Trophoblast cell (in vitro differentiated cells and primary cell): ENCODE data around the gene DHFR.

Experiments
- DNase-seq, 2 donors: peaks; one replicate each; pipeline ENCODE4 v3.0.0-alpha.2; 2016
- H2AFZ ChIP-seq: 2 replicates; pipeline ENCODE4 v1.6.1; 2013; ENCODE audit warnings: low read length, moderate library complexity, mild to moderate bottlenecking; ENCODE audit not compliant: insufficient read depth, poor library complexity
- H2AK5ac ChIP-seq: 2 replicates; pipeline ENCODE4 v1.6.1; 2013; ENCODE audit warnings: mild to moderate bottlenecking, low read length
- H2BK120ac ChIP-seq: 2 replicates; pipeline ENCODE4 v1.6.1; 2013; ENCODE audit warnings: low read length, mild to moderate bottlenecking, moderate library complexity; ENCODE audit not compliant: insufficient read depth, poor library complexity
- H2BK12ac ChIP-seq: 2 replicates; pipeline ENCODE4 v1.6.1; 2013; ENCODE audit warnings: mild to moderate bottlenecking, low read length, moderate library complexity
- H2BK5ac ChIP-seq: 2 replicates; pipeline ENCODE4 v1.6.1; 2013; ENCODE audit warnings: low read length, low read depth, moderate library complexity, mild to moderate bottlenecking; ENCODE audit not compliant: poor library complexity
- H3K14ac ChIP-seq: 2 replicates; pipeline ENCODE4 v1.6.1; 2013; ENCODE audit warnings: mild to moderate bottlenecking, low read length
- H3K18ac ChIP-seq: 2 replicates; pipeline ENCODE4 v1.6.1; 2013; ENCODE audit warnings: mild to moderate bottlenecking, low read length
- H3K23ac ChIP-seq: 2 replicates; pipeline ENCODE4 v1.6.1; 2013; ENCODE audit warnings: low read length
- H3K27ac ChIP-seq: 2 replicates; pipeline ENCODE4 v1.5.1; 2013; ENCODE audit warnings: low read depth, mild to moderate bottlenecking, inconsistent platforms, low read length, moderate library complexity
- H3K27me3 ChIP-seq: 2 replicates; pipeline ENCODE4 v1.6.1; 2013; ENCODE audit warnings: inconsistent platforms, mild to moderate bottlenecking, low read length, moderate library complexity; ENCODE audit not compliant: insufficient read depth
- H3K36me3 ChIP-seq, 2 experiments: 1 replicate in 1 of 2; 2 replicates in 1 of 2; pipeline ENCODE4 v1.6.1; 2013; ENCODE audit warnings: low read length in 2 of 2, mild to moderate bottlenecking in 2 of 2, moderate library complexity in 1 of 2; ENCODE audit not compliant: insufficient read depth in 2 of 2, control insufficient read depth in 1 of 2
- H3K4ac ChIP-seq: 2 replicates; pipeline ENCODE4 v1.6.1; 2013; ENCODE audit warnings: low read depth, mild to moderate bottlenecking, low read length, moderate library complexity
- H3K4me1 ChIP-seq, 2 experiments: 1 replicate in 1 of 2; 2 replicates in 1 of 2; pipeline ENCODE4 v1.6.1; 2013; ENCODE audit warnings: low read length in 2 of 2, mild to moderate bottlenecking in 2 of 2, moderate library complexity in 1 of 2; ENCODE audit not compliant: insufficient read depth in 2 of 2, control insufficient read depth in 1 of 2
- H3K4me2 ChIP-seq: 2 replicates; pipeline ENCODE4 v1.6.1; 2013; ENCODE audit warnings: inconsistent platforms, mild to moderate bottlenecking, low read length, moderate library complexity
- H3K4me3 ChIP-seq: 2 replicates; pipeline ENCODE4 v1.5.1; 2013; ENCODE audit warnings: mild to moderate bottlenecking, low read depth, low read length, inconsistent platforms
- H3K79me1 ChIP-seq: one replicate; pipeline ENCODE4 v1.6.1; 2013; ENCODE audit warnings: low read length
- H3K79me2 ChIP-seq: 2 replicates; pipeline ENCODE4 v1.6.1; 2013; ENCODE audit warnings: low read length, mild to moderate bottlenecking; ENCODE audit not compliant: control insufficient read depth, insufficient read depth, poor library complexity
- H3K9ac ChIP-seq: 2 replicates; pipeline ENCODE4 v1.6.1; 2013; ENCODE audit warnings: mild to moderate bottlenecking, low read length
- H3K9me3 ChIP-seq: 2 replicates; pipeline ENCODE4 v1.6.1; 2013; ENCODE audit warnings: low read depth, mild to moderate bottlenecking, control low read depth, inconsistent platforms, low read length; ENCODE audit not compliant: insufficient read depth
- H4K12ac ChIP-seq: 2 replicates; pipeline ENCODE4 v1.6.1; 2013; ENCODE audit warnings: low read depth, mild to moderate bottlenecking, low read length, moderate library complexity
- H4K8ac ChIP-seq: 2 replicates; pipeline ENCODE4 v1.6.1; 2013; ENCODE audit warnings: low read depth, mild to moderate bottlenecking, low read length, moderate library complexity
- H4K91ac ChIP-seq: one replicate; pipeline ENCODE4 v1.6.1; 2013; ENCODE audit warnings: low read depth, mild to moderate bottlenecking, low read length, moderate library complexity
- WGBS: extraction: QIAGEN DNeasy Blood & Tissue Kit; methylation state at CpG from one replicate; pipeline ENCODE4 v1.1.7; 2013; ENCODE audit warnings: missing lambda C conversion rate; ENCODE audit not compliant: insufficient read length, insufficient coverage; ENCODE audit errors: extremely low coverage; 5-methylcytosine and 5-hydroxymethylcytosine counted together

DHFR gene

DNA sequence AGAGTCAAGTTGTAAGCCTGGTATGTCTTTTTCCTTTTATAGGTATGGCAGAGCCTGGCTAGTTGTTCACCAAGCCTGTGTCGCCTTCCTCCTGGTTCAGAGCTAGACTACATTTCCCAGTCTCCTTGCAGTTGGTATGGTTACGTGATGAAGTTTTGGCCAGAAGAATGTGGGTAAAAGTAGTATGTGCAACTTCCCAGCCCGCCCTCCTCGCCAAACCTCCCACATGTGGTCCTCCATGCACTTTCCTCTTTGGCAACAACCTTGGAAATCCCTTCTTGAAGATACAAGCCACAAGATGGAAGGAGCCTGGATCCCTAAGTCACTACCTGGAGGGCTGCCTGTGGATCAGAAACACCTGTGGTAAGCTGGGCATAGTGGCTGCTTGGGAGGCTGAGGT lies 36.3 kb downstream of the DHFR start:
- H3K79me2 ChIP-seq = no peaks in the 10 kb centered on the region
- H3K4ac ChIP-seq = no peak overlapping the region
- H2AK5ac ChIP-seq = no peak overlapping the region
- H4K91ac ChIP-seq = no peak overlapping the region
- H2BK12ac ChIP-seq = no peak overlapping the region
- H3K14ac ChIP-seq = no peak overlapping the region
- peaks cover 0 to 8% of the 10 kb centered on the region in 2 experiments for H3K4me1 ChIP-seq
- no peak overlapping the region for H2BK5ac ChIP-seq
- no peak overlapping the region for H4K12ac ChIP-seq
- no peak overlapping the region for H3K27ac ChIP-seq
- H3K18ac ChIP-seq = no peak overlapping the region
- H3K27me3 ChIP-seq = no peaks in the 10 kb centered on the region
- DNase-seq = no peak
- no peak overlapping the region for H2AFZ ChIP-seq
- no peak overlapping the region for H3K4me3 ChIP-seq
- no peak overlapping the region for H2BK120ac ChIP-seq
- WGBS = no CpG with 5 or more reads among the region's 4 CpGs
- H3K4me2 ChIP-seq = no peak overlapping the region
- H4K8ac ChIP-seq = no peak overlapping the region
- no peaks in the 10 kb centered on the region for H3K9me3 ChIP-seq
- no peaks in the 10 kb centered on the region for H3K36me3 ChIP-seq
- no peak overlapping the region for H3K23ac ChIP-seq
- H3K9ac ChIP-seq = no peak overlapping the region
- H3K79me1 ChIP-seq = no peaks in the 10 kb centered on the region

DNA sequence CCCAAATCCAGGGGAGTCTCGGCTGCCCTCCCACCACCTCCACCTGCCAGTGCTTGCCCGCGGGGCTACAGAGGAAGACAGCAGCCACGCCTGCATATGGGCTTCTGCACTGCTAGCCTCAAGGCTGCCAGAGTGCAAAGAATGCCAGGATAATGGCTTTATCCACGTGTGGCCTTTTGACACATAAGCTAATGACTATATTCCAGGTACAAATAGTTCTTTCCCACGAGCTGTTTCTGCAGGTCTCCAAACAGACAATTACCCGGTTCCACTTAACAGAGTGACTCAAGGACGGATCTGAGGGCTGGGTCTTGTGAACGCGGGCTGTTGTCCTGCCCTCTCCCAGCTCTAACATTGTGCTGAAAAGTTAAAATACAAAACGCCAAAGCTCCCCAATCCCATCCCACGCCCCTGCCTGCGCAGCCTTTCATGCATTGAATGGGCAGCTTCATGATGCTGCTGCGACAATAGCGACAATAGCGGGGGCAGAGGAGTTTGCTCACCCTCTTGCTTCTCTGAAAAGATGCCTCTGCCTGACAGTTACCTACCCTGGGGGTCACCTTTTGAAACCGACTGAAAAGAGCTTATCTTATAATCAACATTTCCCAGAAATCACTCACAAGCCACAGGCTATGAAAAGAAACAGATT lies 39.4 kb downstream of the DHFR start:
- Histone ChIP-seq H4K91ac (no peak overlapping the region), H3K27ac (no peak overlapping the region), H4K12ac (no peak overlapping the region), H4K8ac (no peak overlapping the region), H3K4me1 (peaks cover 0 to 8% of the 10 kb centered on the region in 2 experiments), H3K4ac (no peak overlapping the region), H3K4me2 (peak overlapping the region; percentile 23), H2BK120ac (no peak overlapping the region), H3K9me3 (no peaks in the 10 kb centered on the region), H3K79me1 (no peaks in the 10 kb centered on the region), H3K79me2 (no peaks in the 10 kb centered on the region), H2BK5ac (no peak overlapping the region), H3K27me3 (no peaks in the 10 kb centered on the region), H2AFZ (no peak overlapping the region), H3K14ac (no peak overlapping the region), H2AK5ac (no peak overlapping the region), H3K4me3 (no peak overlapping the region), H2BK12ac (no peak overlapping the region), H3K18ac (no peak overlapping the region), H3K23ac (no peak overlapping the region), H3K9ac (no peak overlapping the region), H3K36me3 (no peaks in the 10 kb centered on the region)
- peak; percentile 39 to 71 for DNase-seq
- no CpG with 5 or more reads among the region's 17 CpGs for WGBS

DNA sequence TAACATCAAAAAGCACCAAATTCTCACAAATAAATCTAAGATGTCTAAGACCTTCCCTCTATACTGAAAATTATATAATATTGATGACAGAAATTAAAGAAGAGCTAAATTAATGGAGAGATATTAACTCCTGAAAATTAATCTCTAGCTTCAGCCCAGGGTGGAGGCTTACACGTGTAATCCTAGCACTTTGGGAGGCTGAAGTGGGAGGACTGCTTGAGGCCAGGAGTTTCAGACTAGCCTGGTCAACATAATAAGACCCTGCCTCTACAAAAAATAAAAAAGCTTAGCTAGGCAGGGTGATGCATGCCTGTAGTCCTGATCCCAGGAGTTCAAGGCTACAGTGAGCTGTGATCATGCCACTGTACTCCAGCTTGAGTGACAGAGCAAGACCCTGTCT lies 45.1 kb downstream of the DHFR start:
- no peaks in the 10 kb centered on the region for H3K79me2 ChIP-seq
- H3K27me3 ChIP-seq = no peaks in the 10 kb centered on the region
- no peak overlapping the region for H3K4ac ChIP-seq
- WGBS = no CpG with 5 or more reads among the region's 1 CpG
- no peak overlapping the region for H4K91ac ChIP-seq
- H3K9me3 ChIP-seq = no peaks in the 10 kb centered on the region
- no peak for DNase-seq
- H2BK120ac ChIP-seq = no peak overlapping the region
- H3K4me1 ChIP-seq = no peaks in the 10 kb centered on the region
- no peak overlapping the region for H3K18ac ChIP-seq
- H3K14ac ChIP-seq = no peak overlapping the region
- no peak overlapping the region for H2AK5ac ChIP-seq
- no peak overlapping the region for H3K23ac ChIP-seq
- no peak overlapping the region for H4K8ac ChIP-seq
- no peak overlapping the region for H2BK5ac ChIP-seq
- H3K4me3 ChIP-seq = no peak overlapping the region
- H2AFZ ChIP-seq = no peak overlapping the region
- no peak overlapping the region for H2BK12ac ChIP-seq
- no peak overlapping the region for H3K27ac ChIP-seq
- no peak overlapping the region for H3K4me2 ChIP-seq
- H3K36me3 ChIP-seq = no peaks in the 10 kb centered on the region
- no peak overlapping the region for H3K9ac ChIP-seq
- H4K12ac ChIP-seq = no peak overlapping the region
- no peaks in the 10 kb centered on the region for H3K79me1 ChIP-seq

- H3K4me1 ChIP-seq = no peaks in the 10 kb centered on the region
- H2BK5ac ChIP-seq = no peak overlapping the region
- H2AK5ac ChIP-seq = no peak overlapping the region
- no peak overlapping the region for H3K4ac ChIP-seq
- H3K27me3 ChIP-seq = no peaks in the 10 kb centered on the region
- no peak overlapping the region for H2AFZ ChIP-seq
- H2BK120ac ChIP-seq = no peak overlapping the region
- no peak overlapping the region for H3K4me3 ChIP-seq
- no peak overlapping the region for H3K4me2 ChIP-seq
- H3K18ac ChIP-seq = no peak overlapping the region
- no peak overlapping the region for H3K9ac ChIP-seq
- H3K79me1 ChIP-seq = no peaks in the 10 kb centered on the region
- H3K36me3 ChIP-seq = no peaks in the 10 kb centered on the region
- H3K79me2 ChIP-seq = no peaks in the 10 kb centered on the region
- no peak overlapping the region for H3K27ac ChIP-seq
- no peak overlapping the region for H3K23ac ChIP-seq
- H2BK12ac ChIP-seq = no peak overlapping the region
- H3K9me3 ChIP-seq = no peaks in the 10 kb centered on the region
- no CpG with 5 or more reads among the region's 1 CpG for WGBS
- DNase-seq = no peak
- no peak overlapping the region for H4K91ac ChIP-seq
- H4K8ac ChIP-seq = no peak overlapping the region
- no peak overlapping the region for H4K12ac ChIP-seq
- H3K14ac ChIP-seq = no peak overlapping the region
These were observed 46.1 kb downstream of the DHFR start for GRCh38 chr5:80608731-80609130.
